GM19468 (cell line): ENCODE results near the gene C2CD3.
"Not testable (repeated sequence)": the region's sequence is repeated elsewhere in the genome, so short reads cannot be mapped to it uniquely, and the experiment has no call there.

Experiments used
- ATAC-seq: cut with Tn5 transposase; IDR thresholded peaks from one replicate; pipeline ENCODE4 v1.9.1; 2021; ENCODE audit warnings: mild to moderate bottlenecking, moderate library complexity, moderate number of reproducible peaks; ENCODE audit not compliant: unreplicated experiment; ENCODE audit errors: extremely low read depth

The C2CD3 gene

DNA sequence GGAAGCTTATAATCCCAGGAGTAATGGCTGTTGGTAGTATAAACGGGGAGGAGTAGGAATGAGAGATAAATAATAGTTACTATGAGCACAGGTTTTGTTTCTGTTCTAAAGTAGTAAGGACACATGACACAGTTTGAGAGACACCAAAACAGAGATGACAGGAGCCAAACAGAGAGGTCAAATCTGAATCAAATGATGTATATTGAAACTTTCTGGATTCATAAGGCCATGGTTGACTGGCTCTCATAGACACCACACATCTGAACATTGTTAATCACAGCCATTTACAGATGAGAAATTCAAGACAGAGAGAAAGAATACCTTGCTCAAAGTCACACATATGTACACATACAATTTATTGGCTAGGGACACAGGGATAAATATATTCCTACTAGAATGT is 98.5 kb downstream of the C2CD3 start:
- ATAC-seq = no peak

- no peak for ATAC-seq
Measured at GRCh38 chr11:74070723-74071492, 99.9 kb downstream of the C2CD3 start.

DNA sequence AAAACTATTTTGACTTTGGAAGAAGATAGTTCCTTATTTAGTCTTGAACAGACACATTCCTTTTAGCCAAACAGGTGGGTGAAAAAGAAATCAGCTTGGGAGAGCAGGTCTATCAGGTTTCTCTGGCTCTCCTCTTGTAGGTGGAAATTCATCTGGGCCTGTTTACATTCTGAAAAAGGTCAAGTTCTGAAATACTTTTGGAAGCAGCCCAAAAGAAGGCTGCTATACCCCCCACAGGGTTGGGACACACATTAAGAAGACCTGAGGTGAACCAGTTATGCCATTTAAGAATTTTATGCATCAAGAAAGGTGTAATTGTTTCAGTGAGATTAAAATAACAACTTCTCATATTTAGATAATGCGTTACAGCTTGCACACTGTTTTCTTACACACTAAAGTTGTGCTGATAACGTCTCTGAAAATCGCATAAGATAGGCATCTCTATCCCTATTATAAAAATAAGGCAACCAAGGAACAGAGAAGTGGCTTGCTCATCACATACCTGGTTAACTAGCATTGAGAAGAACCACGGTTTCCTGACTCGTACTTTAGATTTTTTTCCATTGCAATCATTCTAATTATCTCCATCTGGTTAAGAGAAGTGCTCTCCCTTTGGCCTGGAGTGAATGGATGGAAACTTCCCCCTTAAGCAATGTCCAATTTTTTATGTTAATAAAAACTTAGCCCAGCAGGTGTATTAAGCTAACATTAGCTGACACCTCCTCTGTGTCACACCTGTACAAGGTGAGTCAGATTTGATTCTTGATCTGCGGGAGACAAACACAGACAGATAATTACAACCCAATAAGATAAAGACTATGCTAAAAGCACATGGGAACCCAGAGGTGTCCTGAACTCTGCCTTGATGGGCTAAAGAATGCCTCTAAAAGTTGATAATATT is 101.4 kb downstream of the C2CD3 start:
- no peak for ATAC-seq

DNA sequence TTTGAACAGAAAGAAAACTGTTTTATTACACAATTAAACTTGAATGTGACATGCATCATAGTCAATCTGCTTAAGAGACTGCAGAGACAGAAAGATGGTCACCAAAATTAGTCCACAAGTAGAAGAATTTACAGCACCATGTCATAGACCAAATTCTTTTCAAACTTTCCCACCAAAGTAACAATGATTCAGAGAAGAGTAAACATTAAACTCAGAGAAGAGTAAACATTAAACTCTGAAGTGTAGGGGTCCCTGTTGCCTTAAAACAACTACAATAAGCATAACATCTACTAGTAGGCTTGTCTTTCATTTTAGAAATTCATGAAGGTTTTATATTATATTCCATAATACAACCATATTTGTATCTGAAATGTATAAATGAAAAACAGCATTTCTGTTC is 104.1 kb downstream of the C2CD3 start:
- ATAC-seq = not testable (repeated sequence)

DNA sequence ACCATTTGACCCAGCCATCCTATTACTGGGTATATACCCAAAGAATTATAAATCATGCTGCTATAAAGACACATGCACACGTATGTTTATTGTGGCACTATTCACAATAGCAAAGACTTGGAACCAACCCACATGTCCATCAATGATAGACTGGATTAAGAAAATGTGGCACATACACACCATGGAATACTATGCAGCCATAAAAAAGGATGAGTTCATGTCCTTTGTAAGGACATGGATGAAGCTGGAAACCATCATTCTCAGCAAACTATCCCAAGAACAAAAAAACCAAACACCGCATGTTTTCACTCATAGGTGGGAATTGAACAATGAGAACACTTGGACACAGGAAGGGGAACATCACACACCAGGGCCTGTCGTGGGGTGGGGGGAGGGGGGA is 105.3 kb downstream of the C2CD3 start:
- not testable (repeated sequence) for ATAC-seq

GRCh38 chr11:74063628-74064027 is 107.2 kb downstream of the C2CD3 start:
- not testable (repeated sequence) for ATAC-seq

GRCh38 chr11:74061599-74061998 is 109.2 kb downstream of the C2CD3 start:
- ATAC-seq = not testable (repeated sequence)

GRCh38 chr11:74057249-74058151 is 113.3 kb downstream of the C2CD3 start:
- ATAC-seq = no peak

GRCh38 chr11:74055938-74056337 is 114.9 kb downstream of the C2CD3 start:
- no peak for ATAC-seq

- no peak for ATAC-seq
Measured at GRCh38 chr11:74050465-74050864, 120.3 kb downstream of the C2CD3 start.

GRCh38 chr11:74048993-74049392 is 121.8 kb downstream of the C2CD3 start:
- ATAC-seq = no peak

GRCh38 chr11:74044538-74044937 is 126.3 kb downstream of the C2CD3 start:
- ATAC-seq = no peak

DNA sequence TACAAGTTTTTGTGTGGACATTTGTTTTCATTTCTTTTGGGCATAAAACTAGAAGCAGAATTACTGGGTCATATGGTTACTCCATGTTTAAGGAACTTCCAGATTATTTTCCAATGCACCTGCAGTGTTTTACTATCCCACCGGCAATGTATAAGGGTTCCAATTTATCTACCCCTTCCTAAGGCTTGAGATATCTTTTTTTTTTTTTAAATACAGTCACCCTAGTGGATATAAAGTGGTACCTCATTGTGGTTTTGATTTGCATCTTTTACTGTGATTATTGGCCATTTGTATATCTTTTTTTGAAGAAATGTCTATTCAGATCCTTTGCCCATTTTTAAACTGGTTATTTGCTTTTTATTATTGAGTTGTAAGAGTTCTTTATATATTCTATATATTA is 127.4 kb downstream of the C2CD3 start:
- ATAC-seq = no peak

- no peak for ATAC-seq
Measured at GRCh38 chr11:74037309-74037708, 133.5 kb downstream of the C2CD3 start.

DNA sequence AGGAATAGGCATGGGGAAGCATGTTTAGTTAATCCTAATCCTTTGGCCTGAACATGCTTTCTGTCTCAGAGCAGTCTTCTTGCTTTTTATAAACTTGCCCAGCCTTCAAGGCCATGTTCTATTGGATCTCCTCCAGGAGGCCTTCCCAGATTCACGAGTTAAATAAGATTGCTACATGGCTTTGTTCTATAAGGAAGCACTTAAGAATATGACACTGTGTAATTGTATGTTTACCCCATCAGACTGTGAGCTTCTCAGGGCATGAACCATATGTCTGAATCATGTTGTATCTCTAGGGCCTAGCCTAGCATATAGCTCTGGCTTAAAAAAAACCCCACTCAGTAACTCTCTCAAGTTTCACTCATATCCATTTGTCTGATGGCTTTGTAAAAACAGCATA is 135.5 kb downstream of the C2CD3 start:
- ATAC-seq = no peak

DNA sequence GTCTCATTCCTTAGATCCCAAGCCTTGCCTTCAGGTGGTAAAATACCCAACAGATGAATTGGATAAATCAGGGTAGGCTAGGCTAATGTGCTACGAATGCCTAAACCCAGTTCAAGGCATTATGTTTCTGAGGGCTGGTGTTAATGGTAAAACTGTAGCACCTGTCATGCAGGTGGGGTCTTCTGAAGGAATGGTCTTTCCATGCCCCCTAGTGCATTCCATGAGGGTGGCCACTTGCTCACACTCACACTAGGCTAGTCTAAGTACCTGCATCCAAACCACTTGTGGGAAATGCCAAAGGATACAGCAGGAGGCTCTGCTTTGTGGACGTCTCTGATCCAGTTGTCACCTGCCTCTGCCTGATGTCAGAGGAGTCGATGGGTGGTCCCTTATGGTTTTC is 137.8 kb downstream of the C2CD3 start:
- no peak for ATAC-seq

- no peak for ATAC-seq
Measured at GRCh38 chr11:74030723-74031676, 139.8 kb downstream of the C2CD3 start.

DNA sequence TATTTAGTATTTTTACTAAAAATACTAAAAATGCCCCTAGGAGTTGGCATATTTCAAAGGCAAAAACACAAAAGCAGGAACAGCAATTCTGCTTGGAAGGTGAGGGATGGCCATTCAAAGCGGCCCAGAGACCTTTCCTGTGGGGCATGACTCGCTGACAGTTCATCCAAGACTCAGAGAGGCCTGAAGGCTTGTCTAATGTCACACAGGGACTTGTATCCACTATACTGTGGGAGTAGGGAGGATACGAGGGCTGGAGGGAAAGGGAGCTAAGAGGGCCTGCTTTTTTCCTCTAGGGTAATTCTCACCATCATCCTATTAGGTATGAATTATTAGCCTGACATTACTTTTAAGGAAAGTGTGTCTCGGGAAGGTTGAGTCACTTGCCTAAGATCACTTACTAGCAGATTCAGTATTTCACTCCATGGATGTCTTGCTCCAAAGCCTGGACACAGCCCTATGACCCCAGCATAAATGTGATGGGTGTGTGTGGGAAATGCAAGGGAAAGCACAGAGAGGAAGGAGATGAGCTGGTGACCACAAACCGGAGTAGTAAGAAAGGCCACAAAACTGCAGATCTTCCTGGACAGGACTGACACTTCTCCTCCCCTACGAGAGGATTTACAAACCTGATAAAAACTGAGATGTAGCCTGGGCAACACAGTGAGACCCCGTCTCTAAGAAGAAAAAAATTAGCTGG is 145.2 kb downstream of the C2CD3 start:
- ATAC-seq = no peak
